Activated CD4-positive, alpha-beta T cell treated with anti-CD3 and anti-CD28 coated beads, Interleukin-2, amount 50 U/mL, for 1 hour (primary cell): ENCODE measurements around the gene AGBL4.
"Not testable (repeated sequence)": the region's sequence is repeated elsewhere in the genome, so short reads cannot be mapped to it uniquely, and the experiment has no call there.

ENCODE experiments used
- DNase-seq: peaks from one replicate; pipeline ENCODE4 v3.0.0-alpha.2; 2020

Gene AGBL4

DNA sequence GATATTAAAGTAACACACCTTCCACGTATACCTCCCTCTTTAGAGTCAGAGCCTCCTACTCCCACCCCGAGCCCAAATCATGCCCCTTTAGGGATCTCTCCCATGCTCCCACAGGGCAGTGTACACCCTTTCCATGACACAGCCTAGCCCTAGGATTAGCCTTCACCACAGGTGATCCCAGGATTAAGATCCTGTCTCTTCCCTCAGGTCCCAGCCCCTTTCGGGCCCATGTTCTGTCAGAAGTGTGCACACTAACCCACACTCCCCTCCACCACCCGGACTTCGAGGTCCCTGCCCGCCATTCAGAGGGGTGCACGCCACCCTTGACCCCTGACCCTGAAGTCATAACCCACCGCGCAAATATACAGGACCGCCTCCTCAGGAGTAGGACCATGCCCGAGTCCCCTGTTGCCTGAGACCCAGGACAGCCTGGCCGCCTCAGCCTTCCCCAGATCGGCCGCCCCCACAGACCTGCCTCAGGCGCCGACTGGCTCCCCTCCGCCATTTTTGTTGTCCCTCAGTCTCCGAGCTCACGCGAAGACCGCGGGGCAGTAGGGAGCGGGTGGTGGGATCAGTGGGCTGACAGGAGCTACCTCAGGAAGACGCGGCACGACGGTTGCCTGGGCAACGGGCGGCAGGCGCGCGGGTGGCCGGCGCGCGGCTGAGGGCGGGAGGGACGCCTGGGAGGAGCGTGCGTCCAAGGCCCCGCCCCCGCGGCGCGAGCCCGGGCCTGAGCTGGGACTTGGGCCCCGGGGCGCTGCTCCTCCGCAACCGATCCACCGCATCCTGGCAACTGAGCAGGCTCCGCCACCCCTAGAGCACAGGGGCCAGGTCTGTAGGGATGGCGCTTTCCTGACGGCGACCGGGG, at the start of gene AGBL4:
Gene AGBL4, minus strand, starts transcription at position 663 of the 868 bp plus-strand sequence.
- no peak for DNase-seq

DNA sequence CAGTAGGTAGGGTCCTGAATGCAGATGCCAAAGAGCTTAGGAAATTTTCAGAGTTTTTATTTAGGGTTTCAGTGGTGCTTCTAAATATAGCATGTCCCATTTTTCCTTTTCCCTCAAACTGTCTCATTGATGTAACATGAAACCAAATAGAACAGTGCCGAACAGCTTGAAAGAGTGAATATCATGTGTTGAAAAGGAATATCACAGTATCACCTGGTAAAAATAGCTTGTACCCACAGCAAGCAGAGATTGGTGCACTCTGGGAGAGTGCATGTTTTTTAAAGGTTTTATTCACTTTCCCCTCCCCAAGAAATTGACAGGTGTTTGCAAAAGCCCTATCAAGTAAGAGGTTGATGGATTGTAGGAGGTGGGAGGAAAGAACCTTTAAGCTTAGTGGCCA, 43.1 kb upstream of the AGBL4 start:
- no peak for DNase-seq

DNA sequence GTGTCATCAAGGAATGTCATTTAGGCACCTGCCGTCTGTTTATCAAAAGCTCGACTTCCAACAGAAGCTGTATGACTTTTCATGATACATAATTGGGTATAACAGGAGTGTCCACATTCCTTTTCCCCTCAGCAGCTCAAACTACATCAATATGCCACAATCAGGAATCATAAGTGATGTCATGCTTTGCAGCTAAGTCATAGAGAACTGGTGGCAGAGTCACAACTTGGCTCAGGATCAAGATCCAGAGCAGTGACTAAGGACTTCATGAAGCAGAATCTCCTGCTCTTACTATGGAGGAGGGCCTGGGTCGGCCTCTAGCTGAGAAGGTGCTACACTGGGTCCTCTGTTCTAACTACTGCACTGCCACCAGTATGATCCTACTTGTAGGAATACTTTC, 36.5 kb upstream of the AGBL4 start:
- no peak for DNase-seq

DNA sequence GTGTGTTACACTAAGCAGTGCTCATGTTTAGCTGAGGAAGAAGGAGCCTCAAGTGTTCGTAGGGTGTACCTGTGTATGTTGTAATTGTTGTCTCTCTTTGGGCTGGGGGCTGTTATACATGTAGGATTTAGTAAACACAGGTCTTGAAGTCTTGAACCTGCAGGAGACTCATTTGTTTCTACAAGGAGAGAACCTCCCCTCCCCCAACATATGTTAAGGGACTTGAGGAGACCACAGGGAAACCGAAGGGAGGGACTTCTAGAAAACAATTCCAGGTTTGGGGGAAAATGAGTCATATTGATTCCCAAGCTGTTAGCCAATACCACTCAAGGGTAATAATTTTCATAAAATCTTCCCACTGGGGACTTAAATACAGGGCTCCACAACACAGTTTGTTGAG, 25.0 kb upstream of the AGBL4 start:
- DNase-seq = no peak

DNA sequence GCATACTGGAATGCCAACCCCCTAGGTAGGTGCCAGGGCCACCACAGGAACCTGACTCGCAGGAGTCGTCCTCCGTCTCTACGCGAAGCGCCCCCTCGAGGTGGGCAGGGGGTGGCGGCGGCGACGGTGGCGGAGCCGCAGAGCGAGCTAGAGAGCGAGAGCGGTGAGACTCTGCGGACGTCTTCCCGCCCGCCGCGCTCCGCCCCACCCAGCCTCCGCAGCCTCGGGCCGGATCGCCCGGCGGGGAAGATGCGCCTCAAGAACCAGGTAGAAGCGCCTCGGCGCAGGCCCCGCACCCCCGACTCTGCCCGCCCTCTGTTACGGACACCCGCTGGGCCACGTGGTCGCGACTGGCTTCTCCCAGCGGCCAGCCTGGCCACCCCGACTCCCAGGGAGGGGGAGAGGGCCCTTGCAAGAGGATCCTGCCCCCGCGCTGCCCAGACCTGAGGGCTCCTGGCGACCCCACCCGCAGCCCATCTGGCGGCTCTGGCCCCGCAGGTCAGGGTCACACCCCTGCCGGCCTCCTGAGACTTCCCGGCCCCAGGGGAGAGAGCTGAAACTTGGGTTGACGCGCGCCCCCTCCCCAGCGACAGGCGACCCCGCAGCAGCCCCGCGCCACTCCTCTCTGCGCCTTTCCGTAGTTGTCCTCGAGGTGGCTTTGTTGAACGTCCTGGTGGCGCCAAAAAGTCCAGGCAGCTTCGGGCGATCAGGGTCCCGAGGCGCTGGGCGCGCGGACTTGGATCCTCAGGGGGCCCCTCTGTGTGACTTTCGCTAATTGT, 24.4 kb upstream of the AGBL4 start:
- DNase-seq = no peak

DNA sequence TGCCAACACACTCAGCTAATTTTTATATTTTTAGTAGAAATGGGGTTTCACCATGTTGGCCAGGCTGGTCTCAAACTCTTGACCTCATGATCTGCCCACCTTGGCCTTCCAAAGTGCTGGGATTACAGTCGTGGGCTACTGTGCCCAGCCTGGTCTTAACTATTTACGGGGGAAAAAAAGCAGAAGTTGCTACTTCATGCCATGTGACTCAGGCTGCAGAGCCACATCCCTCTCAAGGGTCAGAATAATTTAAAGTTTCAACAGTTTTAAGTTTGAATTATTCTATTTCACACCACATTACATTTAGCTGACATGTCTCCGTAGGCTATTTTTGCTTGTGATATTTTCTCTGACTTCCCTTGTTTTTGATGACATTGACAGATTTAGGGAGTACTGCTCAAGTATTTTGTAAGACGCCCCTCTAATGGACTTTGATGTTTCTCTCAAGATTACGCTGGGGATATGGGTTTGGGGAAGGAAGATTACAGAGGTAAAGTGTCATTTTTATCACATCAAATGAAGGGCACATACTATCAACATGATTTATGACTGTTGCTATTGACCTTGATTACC, 14.6 kb upstream of the AGBL4 start:
- no peak for DNase-seq

DNA sequence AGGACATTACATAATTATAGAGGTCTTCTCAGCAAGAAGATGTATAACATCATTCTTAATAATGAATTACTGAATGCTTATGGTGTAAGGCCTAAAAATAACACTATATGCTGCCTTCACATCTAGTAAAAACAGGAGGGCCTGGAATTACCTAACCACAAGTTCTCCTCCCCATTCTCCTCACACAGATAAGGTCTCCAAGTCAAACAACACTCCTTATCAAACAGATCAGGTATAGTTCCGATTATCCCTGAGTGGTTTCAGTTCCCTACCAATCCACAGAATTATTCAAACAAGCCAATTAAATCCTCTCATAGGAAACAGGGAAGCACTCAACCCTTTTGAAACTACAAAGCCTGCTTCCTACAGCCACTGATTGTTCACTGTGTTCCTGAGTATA, 4.0 kb upstream of the AGBL4 start:
- DNase-seq = no peak

DNA sequence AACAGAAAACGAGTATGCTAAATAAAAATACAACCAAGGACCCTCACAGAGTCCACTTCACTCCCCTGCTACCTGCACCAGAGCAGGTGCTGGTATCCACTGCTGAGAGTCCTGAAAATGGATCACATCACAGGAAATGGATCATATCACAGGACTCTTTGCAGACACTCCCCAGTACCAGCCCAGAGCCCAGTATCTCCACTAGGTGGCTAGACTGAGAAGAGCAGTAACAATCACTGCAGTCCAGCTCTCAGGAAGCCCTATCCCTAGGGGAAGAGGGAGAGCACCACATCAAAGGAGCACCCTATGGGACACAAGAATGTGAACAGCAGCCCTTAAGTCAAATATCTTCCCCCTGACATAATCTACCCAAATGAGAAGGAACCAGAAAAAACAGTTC, 28.0 kb downstream of the AGBL4 start:
- DNase-seq = no peak

DNA sequence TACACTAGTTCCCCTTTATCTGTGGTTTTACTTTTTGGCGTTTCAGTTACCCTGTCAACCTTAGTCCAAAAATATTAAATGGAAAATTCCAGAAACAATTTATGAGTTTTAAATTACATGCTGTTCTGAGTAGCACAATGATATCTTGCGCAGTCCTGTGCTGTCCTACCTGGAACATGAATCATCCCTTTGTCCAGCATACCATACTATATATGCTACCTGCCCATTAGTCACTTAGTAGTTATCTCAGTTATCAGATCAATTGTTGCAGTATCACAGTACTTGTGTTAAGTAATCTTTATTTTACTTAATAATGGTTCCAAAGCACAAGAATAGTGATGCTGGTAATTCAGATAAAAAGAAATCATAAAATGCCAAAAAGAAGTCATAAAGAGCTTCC, 52.7 kb downstream of the AGBL4 start:
- no peak for DNase-seq

DNA sequence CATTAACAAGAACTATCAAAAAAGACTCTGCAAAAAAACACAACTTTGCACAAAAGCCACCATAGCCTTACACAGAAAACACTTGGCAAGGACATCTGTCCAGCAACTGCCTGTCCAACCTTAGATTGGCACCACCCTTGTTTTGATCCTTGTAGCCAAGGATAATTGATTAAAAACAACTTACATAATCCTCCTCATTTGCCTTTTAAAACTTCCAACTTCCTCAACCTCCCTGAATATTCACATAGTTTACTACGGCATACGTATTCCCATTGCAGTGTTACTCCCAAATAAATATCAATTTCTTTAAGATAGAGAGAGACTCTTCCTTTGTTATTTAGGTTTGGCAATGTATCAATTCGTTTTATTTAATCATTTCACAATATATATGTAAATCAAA, 72.4 kb downstream of the AGBL4 start:
- DNase-seq = no peak

DNA sequence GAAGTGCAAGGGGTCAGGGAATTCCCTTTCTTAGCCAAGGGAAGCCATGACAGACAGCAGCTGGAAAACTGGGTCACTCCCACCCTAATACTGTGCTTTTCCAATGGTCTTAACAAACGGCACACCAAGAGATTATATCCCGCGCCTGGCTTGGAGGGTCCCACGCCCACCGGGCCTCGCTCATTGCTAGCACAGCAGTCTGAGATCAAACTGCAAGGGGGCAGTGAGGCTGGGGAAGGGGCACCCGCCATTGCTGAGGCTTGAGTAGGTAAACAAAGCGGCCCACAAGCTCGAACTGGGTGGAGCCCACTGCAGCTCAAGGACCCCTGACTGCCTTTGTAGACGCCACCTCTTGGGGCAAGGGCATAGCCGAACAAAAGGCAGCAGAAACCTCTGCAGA, 108.5 kb downstream of the AGBL4 start:
- DNase-seq = not testable (repeated sequence)

DNA sequence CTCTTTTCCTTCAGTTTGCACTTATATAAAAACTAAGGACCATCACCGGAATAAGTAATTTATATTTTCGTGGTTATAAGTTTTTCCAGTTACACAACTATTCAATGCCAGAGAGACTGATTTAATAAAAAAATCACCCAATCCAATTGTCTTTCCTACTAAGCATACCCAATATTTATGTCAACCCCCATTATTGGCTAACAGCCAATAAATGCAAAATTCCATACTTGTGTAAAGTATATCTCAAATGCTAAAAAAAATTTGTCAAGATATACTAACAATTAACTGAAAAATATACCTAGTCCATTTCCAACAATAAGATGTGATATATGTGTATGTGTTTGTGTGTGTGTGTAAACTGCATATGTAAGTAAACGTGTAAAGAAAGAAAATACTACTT, 117.4 kb downstream of the AGBL4 start:
- DNase-seq = no peak

DNA sequence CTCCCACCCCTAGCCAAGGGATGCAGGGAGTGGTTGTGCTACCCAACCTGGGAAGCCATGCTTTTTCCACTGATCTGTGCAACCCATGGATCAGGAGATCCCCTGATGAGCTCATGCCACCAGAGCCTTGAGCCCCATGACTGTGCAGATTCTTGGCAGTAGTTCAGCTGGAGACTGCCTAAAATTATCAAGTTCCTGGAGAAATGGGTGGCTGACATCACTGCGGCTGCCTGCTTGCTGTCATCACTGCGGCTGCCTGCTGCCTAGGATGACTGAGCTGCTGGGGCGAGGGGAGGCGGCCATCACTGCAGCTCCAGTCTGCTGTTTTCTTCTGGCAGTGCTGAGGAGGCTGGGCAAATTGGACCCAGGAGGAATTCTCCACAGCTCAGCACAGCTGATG, 159.2 kb downstream of the AGBL4 start:
- no peak for DNase-seq

DNA sequence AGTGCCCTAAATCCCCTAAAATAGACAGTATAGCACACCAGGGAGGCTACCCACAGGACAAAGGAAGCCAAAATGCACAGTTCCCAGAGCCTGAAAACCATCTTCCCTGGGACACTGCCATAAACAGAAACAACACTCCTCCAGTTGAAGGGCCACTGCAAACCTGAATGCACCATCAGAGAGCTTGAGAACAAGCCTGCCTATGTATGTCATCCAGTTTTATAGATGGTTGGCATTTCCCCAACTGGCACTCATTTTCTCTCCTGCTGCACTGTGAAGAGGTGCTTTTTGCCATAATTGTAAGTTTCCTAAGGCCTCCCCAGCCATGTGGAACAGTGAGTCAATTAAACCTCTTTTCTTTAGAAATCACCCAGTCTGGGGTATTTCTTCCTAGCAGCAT, 169.0 kb downstream of the AGBL4 start:
- DNase-seq = no peak

DNA sequence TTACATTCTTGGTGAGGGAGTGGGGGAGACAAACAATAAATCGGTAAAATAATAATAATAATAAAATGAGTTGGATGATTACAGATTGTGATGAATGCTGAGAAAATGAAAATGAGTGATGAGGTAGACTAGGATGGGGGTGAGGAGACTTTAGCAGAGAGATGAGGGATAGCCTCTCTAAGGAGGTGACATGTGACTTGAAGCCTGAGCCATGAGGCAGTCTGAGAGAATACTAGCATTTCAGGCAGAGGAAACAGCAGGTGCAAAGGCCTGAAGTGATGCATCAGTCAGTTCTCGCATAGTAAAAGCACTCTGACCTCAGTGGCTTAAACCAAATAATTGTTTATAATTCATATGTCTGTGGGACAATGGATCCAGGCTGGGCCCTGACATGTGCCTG, 181.2 kb downstream of the AGBL4 start:
- DNase-seq = no peak

DNA sequence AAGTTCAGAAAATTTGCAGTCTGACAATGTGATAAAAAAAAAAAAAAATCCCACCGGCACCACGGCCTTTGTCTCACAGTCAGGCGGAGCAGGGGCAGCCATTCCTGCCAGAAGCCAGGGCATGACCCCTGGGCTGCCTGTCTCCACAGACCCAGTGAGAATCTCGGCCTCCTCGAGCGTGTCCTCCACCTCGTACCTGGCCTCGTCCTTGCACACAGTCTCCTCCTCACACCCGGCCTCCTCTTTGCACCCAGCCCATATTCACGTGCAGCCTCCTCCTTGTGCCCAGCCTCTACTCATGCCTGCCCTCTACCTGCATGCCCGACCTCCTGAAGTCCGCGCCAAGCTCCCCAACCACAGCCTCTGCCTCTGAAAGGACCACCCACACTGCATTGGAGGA, 182.0 kb downstream of the AGBL4 start:
- DNase-seq = no peak

DNA sequence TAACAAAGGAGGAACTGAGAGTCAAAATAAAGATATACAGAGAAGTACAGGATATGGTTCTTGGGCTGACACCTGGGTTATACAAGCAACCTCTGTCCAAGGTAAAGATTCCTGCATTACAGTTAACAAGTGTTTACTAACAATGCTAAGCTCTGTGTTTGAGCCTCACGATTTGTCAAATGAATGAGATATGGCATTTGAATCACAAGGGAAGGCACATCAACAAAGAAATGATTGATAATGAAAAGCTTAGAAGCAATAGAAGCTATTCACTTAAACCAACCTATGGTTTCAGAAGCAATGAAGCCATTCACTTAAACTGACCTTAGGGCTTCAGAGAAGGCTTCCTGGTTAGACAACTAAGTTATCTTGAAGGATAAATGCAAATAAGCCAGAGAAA, 199.5 kb downstream of the AGBL4 start:
- DNase-seq = no peak

DNA sequence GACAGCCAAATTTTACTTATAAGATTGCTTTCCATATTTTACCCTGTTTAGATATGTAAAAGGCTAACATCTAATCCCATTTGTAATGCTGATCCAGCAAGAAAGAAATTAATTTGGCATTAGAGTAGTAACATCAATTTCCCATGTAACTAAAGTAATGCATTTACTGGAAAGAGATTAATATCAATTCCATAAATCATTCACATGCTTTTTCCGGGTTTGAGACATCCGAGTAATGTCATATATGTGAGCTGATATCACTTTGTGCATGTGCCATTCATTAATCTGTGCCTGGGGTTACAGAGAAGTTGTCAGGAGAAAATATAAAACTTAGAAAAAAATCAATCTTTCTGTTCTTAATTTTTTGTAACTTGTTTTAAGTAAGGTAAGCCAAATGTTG, 206.1 kb downstream of the AGBL4 start:
- DNase-seq = no peak

DNA sequence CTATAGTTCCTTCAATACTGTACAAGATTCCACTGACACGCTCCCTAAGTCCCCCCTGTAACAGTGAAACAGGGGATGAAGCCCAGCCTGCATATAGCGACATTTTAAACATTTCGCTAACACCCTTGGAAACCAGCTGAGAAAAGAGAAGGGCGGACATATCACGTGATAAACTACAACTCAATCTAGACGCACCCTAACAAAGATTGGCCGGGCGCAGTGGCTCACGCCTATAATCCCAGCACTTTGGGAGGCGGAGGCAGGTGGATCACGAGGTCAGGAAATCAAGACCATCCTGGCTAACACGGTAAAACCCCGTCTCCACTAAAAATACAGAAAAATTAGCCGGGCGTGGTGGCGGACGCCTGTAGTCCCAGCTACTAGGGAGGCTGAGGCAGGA, 236.7 kb downstream of the AGBL4 start:
- not testable (repeated sequence) for DNase-seq

DNA sequence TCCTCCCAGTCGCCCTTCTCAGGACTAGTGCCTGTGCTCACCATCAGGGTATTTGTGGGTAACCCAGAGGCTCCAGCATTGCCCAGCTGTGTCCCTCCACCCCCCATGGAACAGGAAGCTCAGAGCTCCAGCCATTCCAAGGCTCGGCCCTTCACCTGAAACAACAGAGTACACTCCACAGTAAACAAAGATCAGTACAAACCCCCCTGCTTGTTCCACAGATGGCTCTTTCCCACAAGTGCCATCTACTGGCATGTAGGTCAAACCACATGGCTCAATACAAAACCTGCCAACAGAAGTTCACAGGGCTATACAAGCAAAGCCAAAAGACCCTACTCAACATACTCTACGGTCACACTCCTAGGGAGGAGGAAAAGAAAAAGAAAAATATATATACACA, 258.7 kb downstream of the AGBL4 start:
- no peak for DNase-seq

DNA sequence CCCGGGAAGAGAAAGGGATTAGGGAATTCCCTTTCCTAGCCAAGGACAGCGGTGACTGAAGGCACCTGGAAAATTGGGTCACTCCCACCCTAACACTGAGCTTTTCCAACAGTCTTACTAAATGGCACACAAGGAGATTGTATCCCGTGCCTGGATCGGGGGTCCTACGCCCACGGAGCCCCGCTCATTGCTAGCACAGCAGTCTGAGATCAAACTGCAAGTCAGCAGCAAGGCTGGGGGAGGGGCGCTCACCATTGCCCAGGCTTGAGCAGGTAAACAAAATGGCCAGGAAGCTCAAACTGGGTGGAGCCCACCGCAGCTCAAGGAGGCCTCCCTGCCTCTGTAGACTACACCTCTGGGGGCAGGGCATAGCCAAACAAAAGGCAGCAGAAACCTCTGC, 285.6 kb downstream of the AGBL4 start:
- not testable (repeated sequence) for DNase-seq

DNA sequence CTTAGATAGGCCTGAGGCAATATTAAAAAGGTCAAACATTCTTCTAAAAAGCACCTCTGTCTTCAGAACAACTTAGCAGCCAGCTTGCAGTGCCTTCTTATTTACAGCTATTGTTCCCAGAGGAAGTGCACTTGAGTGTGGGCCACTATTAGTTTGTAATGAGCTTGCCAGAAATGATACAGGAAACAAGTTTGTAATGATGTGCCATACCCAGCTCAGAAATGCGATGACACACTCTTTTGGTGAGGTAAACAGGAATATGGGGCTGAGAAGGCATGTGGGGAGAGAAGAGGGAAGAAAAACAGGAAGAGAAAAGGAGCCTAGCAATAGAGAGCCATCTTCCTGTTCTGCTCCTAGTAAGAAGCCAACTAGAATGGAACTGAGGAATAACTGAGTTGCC, 295.4 kb downstream of the AGBL4 start:
- DNase-seq = no peak

DNA sequence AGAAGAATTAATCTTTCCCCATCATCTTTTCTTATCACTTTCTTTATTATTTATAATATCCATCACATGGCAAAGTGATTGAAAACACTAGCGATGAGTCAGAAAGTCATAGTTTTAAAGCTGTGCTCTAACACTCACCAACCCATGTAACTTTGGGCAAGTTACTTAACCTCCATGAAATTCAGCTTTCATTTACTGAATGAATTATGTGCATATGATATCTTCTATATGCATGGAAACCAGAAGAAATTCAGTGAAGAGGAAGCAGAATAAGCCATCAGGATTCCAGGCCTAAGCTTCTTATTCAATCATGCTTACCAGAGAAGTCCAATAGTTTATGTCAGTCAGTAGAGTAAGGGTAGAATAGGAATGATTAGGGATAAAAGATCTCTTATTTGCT, 300.1 kb downstream of the AGBL4 start:
- no peak for DNase-seq

DNA sequence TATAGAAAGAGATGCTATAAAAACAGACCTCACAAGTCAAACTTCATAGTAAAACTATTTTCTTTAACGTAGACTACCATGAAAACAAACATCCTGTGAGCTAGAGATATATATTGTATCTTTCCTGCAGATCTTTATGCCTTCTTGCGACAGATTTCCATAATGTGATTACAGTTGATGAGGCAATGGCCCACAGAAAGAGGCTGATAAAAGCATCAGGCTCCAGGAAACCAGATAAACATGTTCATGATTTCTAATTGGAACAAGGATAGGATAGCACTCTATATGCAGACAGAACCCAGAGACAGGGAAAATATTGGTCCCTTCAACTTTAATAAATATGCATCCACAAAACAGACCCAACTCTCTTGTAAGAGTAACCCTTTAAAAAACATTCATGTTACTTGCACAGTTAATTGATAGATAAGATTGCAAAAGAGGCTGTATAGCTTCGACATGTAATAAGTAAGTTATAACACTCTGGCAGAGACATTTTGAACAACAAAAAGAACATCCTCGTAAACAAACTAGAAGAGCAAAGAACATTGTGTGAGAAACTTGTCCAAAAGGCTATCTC, 329.4 kb downstream of the AGBL4 start:
- no peak for DNase-seq
